Caco-2 (cell line): ENCODE data around the gene MAP7. TPM values are rescaled to one million over a fixed set of nuclear protein-coding genes. Genes with fewer than 3 reads are reported as not detected.
"Not testable (repeated sequence)": the region's sequence is repeated elsewhere in the genome, so short reads cannot be mapped to it uniquely, and the experiment has no call there.

ENCODE experiments used
- BruUV-seq: library from RNA; stranded (reverse); fragments of 400-500 nt; replicated peaks from 2 replicates; lab custom pipeline; 2021; lab: Mats Ljungman, UMichigan
- CTCF ChIA-PET: fragments of 300-600 bp; sonication (Branson Sonifier 250); formaldehyde crosslinking; loops from one replicate; lab custom pipeline; 2022; ENCODE audit warnings: antibody characterized with exemption; lab: Charles Lee
- POLR2A ChIA-PET: fragments of 300-600 bp; sonication (Branson Sonifier 250); formaldehyde crosslinking; loops from one replicate; lab custom pipeline; 2022; ENCODE audit warnings: antibody characterized with exemption; lab: Charles Lee
- DNase-seq, 2 experiments: peaks; one replicate each; pipeline versions ENCODE4 v3.0.0 to v3.0.0-alpha.2; 2020 to 2022
- H3K27me3 ChIP-seq: replicated peaks from 2 replicates; pipeline ENCODE4 v1.6.0; 2011; ENCODE audit warnings: low read length; ENCODE audit not compliant: control insufficient read depth, insufficient read depth
- H3K36me3 ChIP-seq: 2 replicates; pipeline ENCODE4 v1.5.1; 2011; ENCODE audit warnings: low read length; ENCODE audit not compliant: control insufficient read depth, insufficient read depth
- H3K4me1 ChIP-seq: fragments of 250-450 bp; sonication (Bioruptor Pico); 2 replicates; pipeline ENCODE4 v1.5.1; 2020; ENCODE audit warnings: mild to moderate bottlenecking
- H3K4me3 ChIP-seq: 2 replicates; pipeline ENCODE4 v1.5.1; 2011; ENCODE audit warnings: low read depth, mild to moderate bottlenecking, control low read depth, low read length
- H3K9me3 ChIP-seq: fragments of 250-450 bp; sonication (Bioruptor Pico); 2 replicates; pipeline ENCODE4 v1.5.1; 2020; ENCODE audit warnings: mild to moderate bottlenecking, moderate library complexity
- H3K27ac Mint-ChIP-seq: one replicate; pipeline ENCODE4 v1.8.0; 2022; ENCODE audit warnings: mixed read lengths; ENCODE audit not compliant: unreplicated experiment
- H3K27me3 Mint-ChIP-seq: one replicate; pipeline ENCODE4 v1.8.0; 2022; ENCODE audit warnings: mixed read lengths; ENCODE audit not compliant: insufficient read depth, unreplicated experiment
- H3K36me3 Mint-ChIP-seq: one replicate; pipeline ENCODE4 v1.8.0; 2022; ENCODE audit warnings: mild to moderate bottlenecking, mixed read lengths; ENCODE audit not compliant: insufficient read depth, unreplicated experiment
- H3K4me1 Mint-ChIP-seq: one replicate; pipeline ENCODE4 v1.8.0; 2022; ENCODE audit warnings: low read depth, mixed read lengths; ENCODE audit not compliant: unreplicated experiment
- H3K4me3 Mint-ChIP-seq: one replicate; pipeline ENCODE4 v1.8.0; 2022; ENCODE audit warnings: mild to moderate bottlenecking, moderate library complexity, mixed read lengths; ENCODE audit not compliant: unreplicated experiment
- H3K9me3 Mint-ChIP-seq: one replicate; pipeline ENCODE4 v1.8.0; 2022; ENCODE audit warnings: mixed read lengths; ENCODE audit not compliant: unreplicated experiment
- intact Hi-C: fragments of 100-400 bp; cut with micrococcal nuclease; formaldehyde crosslinking; loops from one replicate; pipeline ENCODE4 v1.10.0; 2022; ENCODE audit not compliant: unreplicated experiment
- total RNA-seq: library from RNA; stranded (reverse); gene quantifications from 2 replicates; pipeline ENCODE4 v1.2.3, GENCODE V29; 2022
- TF ChIP-seq, protein P1 (sequence below), 2 experiments: fragments of 200-600 bp in 1 of 2; IDR thresholded peaks; 1 replicate in 1 of 2; 2 replicates in 1 of 2; pipeline versions ENCODE4 v1.5.1 to v1.8.0; 2011 to 2022; ENCODE audit warnings: antibody characterized with exemption in 1 of 2, control low read depth in 1 of 2, inconsistent platforms in 1 of 2, low read depth in 1 of 2, low read length in 1 of 2, mild to moderate bottlenecking in 1 of 2, moderate library complexity in 1 of 2; ENCODE audit not compliant: insufficient read depth in 1 of 2, severe bottlenecking in 1 of 2, unreplicated experiment in 1 of 2

MAP7 gene
- total RNA-seq, 1 experiment from 2014 or later, result 55.3 TPM

DNA sequence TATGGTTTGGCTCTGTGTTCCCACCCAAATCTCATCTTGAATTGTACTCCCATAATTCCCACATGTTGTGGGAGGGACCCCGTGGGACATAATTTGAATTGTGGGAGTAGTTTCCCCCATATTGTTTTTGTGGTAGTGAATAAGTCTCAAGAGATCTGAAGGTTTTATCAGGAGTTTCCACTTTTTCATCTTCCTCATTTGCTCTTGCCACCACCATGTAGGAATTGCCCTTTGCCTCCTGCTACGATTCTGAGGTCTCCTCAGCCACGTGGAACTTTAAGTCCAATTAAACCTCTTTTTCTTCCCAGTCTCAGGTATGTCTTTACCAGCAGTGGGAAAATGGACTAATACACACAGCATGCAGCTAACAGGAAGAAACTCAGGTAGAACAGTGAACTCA, 151.8 kb downstream of the MAP7 start:
- Histone ChIP-seq H3K9me3 (no peaks in the 10 kb centered on the region), H3K4me1 (no peaks in the 10 kb centered on the region), H3K36me3 (peaks cover 2% of the 10 kb centered on the region; the same call in 1 of the 2 replicates), H3K27me3 (no peaks in the 10 kb centered on the region), H3K4me3 (no peak overlapping the region)
- BruUV-seq, result no TSS peak
- Mint-ChIP-seq H3K4me3 (no peak overlapping the region), H3K4me1 (no peaks in the 10 kb centered on the region), H3K36me3 (peaks cover 7% of the 10 kb centered on the region), H3K9me3 (peaks cover 9% of the 10 kb centered on the region), H3K27me3 (no peaks in the 10 kb centered on the region), H3K27ac (no peak overlapping the region)
- ChIA-PET POLR2A (no interaction called here), CTCF (no interaction called here)
- DNase-seq, result no peak
- intact Hi-C loops, result no loop called here
- TF ChIP-seq, protein P1, sequence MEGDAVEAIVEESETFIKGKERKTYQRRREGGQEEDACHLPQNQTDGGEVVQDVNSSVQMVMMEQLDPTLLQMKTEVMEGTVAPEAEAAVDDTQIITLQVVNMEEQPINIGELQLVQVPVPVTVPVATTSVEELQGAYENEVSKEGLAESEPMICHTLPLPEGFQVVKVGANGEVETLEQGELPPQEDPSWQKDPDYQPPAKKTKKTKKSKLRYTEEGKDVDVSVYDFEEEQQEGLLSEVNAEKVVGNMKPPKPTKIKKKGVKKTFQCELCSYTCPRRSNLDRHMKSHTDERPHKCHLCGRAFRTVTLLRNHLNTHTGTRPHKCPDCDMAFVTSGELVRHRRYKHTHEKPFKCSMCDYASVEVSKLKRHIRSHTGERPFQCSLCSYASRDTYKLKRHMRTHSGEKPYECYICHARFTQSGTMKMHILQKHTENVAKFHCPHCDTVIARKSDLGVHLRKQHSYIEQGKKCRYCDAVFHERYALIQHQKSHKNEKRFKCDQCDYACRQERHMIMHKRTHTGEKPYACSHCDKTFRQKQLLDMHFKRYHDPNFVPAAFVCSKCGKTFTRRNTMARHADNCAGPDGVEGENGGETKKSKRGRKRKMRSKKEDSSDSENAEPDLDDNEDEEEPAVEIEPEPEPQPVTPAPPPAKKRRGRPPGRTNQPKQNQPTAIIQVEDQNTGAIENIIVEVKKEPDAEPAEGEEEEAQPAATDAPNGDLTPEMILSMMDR (IDR thresholded peaks at IDR 0.05; ENCODE audit: insufficient read depth in 1 of 2, low read depth in 1 of 2, low read length in 1 of 2, severe bottlenecking in 1 of 2, unreplicated experiment in 1 of 2), result no peak

DNA sequence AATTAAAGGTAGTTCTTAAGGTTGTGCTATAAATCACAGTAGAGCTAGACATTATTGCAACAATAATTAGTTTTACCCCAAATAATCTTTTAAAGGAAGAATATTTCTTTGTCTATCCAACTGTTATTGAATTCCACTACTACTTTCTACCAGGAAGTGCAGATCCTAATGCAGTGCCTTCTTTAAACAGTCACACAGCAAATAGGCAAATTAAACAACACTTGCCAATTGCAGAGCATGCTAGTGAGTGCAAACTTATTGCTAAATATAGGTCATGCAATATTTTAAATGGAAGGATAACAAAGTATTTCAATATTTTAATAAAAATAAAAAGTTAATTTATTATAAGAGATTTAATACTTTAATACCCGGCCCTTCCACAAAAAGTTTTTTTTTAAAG, 153.3 kb downstream of the MAP7 start:
- peaks cover 13% of the 10 kb centered on the region for H3K36me3 Mint-ChIP-seq
- Histone ChIP-seq H3K27me3 (no peaks in the 10 kb centered on the region), H3K4me1 (no peaks in the 10 kb centered on the region), H3K36me3 (no peaks in the 10 kb centered on the region; the same call in 1 of the 2 replicates), H3K9me3 (no peaks in the 10 kb centered on the region), H3K4me3 (no peak overlapping the region)
- TF ChIP-seq, protein P1 (IDR thresholded peaks at IDR 0.05; ENCODE audit: insufficient read depth in 1 of 2, low read depth in 1 of 2, low read length in 1 of 2, severe bottlenecking in 1 of 2, unreplicated experiment in 1 of 2), result no peak
- BruUV-seq, result no TSS peak
- H3K9me3 Mint-ChIP-seq, result peaks cover 6% of the 10 kb centered on the region
- POLR2A ChIA-PET, result no interaction called here
- CTCF ChIA-PET, result no interaction called here
- H3K4me1 Mint-ChIP-seq, result peaks cover 7% of the 10 kb centered on the region
- intact Hi-C loops, result no loop called here
- H3K4me3 Mint-ChIP-seq, result no peak overlapping the region
- DNase-seq, result no peak
- no peaks in the 10 kb centered on the region for H3K27me3 Mint-ChIP-seq
- no peak overlapping the region for H3K27ac Mint-ChIP-seq

GRCh38 chr6:136390959-136391358, 159.3 kb downstream of the MAP7 start:
- POLR2A ChIA-PET, H3K27me3 ChIP-seq, CTCF ChIA-PET, DNase-seq, H3K9me3 Mint-ChIP-seq, H3K4me3 ChIP-seq, H3K9me3 ChIP-seq, intact Hi-C loops, BruUV-seq, H3K27ac Mint-ChIP-seq, H3K36me3 ChIP-seq, H3K4me3 Mint-ChIP-seq, H3K27me3 Mint-ChIP-seq, H3K4me1 ChIP-seq: not testable (repeated sequence)
- Mint-ChIP-seq H3K36me3 (peaks cover 13% of the 10 kb centered on the region), H3K4me1 (peaks cover 13% of the 10 kb centered on the region)

- H3K4me1 ChIP-seq, result no peaks in the 10 kb centered on the region
- CTCF ChIA-PET, result no interaction called here
- H3K27me3 ChIP-seq, result no peaks in the 10 kb centered on the region
- intact Hi-C loops, result no loop called here
- no peak for DNase-seq
- Mint-ChIP-seq H3K9me3 (no peaks in the 10 kb centered on the region), H3K27me3 (no peaks in the 10 kb centered on the region), H3K36me3 (peaks cover 6% of the 10 kb centered on the region), H3K4me3 (no peak overlapping the region), H3K4me1 (peaks cover 6% of the 10 kb centered on the region), H3K27ac (no peak overlapping the region)
- no peaks in the 10 kb centered on the region for H3K36me3 ChIP-seq
- TF ChIP-seq, protein P1 (IDR thresholded peaks at IDR 0.05; ENCODE audit: insufficient read depth in 1 of 2, low read depth in 1 of 2, low read length in 1 of 2, severe bottlenecking in 1 of 2, unreplicated experiment in 1 of 2), result no peak
- no peaks in the 10 kb centered on the region for H3K9me3 ChIP-seq
- H3K4me3 ChIP-seq, result no peak overlapping the region
- POLR2A ChIA-PET, result no interaction called here
- BruUV-seq, result no TSS peak
Observed at GRCh38 chr6:136387316-136387715, 162.9 kb downstream of the MAP7 start.
